K562 (cell line): ENCODE results near the gene UBE2L3. TPM values are rescaled to one million over a fixed set of nuclear protein-coding genes. Genes with fewer than 3 reads are reported as not detected.
A peak's percentile ranks its signal among the peaks of the same experiment; 100 is the strongest.

Experiments used
- CREB3 ChIP-seq: fragments of 450-650 bp; conservative IDR thresholded peaks from 2 replicates; pipeline ENCODE4 v1.6.1; 2016; ENCODE audit warnings: missing genetic modification characterization, low read depth, mild to moderate bottlenecking, missing compliant biosample characterization, moderate library complexity
- FOS ChIP-seq: IDR thresholded peaks from 3 replicates; pipeline ENCODE4 v1.6.1; 2011; ENCODE audit not compliant: insufficient read length; ENCODE audit errors: extremely low read depth
- HMGXB4 ChIP-seq: sonication (generic); formaldehyde crosslinking; IDR thresholded peaks from 2 replicates; pipeline ENCODE4 v1.8.1; 2023; ENCODE audit warnings: mild to moderate bottlenecking, missing genetic modification reagents
- MAX ChIP-seq: sonication (generic); formaldehyde crosslinking; IDR thresholded peaks from 2 replicates; pipeline ENCODE4 v1.9.0; 2022; ENCODE audit warnings: mild to moderate bottlenecking, missing genetic modification reagents
- NCOA1 ChIP-seq: fragments of 450-650 bp; IDR thresholded peaks from 2 replicates; pipeline ENCODE4 v1.6.1; 2016; ENCODE audit warnings: low read depth
- ZKSCAN3 ChIP-seq: fragments of 250-450 bp; sonication (Bioruptor Pico); IDR thresholded peaks from 2 replicates; pipeline ENCODE4 v1.4.0; 2020
- polyA plus RNA-seq, 8 experiments: library from polyadenylated mRNA; depleted of rRNA in 4 of 8; stranded (reverse) in 5 of 8; unstranded in 3 of 8; fragments of >200 nt; fragmentation: Nextera tagmentation in 2 of 8; fragmentation: Illumina TruSeq in 1 of 8; extraction: Ambion mirVana in 2 of 8; extraction: Trizol in 1 of 8; gene quantifications; 2 replicates each; pipeline versions ENCODE4 v1.2.1 to v1.2.3, GENCODE V29; 2011 to 2014; ENCODE audit warnings: inconsistent platforms in 1 of 8, missing spikeins in 1 of 8
- total RNA-seq, 7 experiments: library from RNA; depleted of rRNA in 6 of 7; stranded (reverse); fragments of >200 nt in 6 of 7; fragmentation: Illumina TruSeq in 2 of 7; extraction: Trizol in 2 of 7; gene quantifications; 2 replicates each; pipeline versions ENCODE4 v1.2.1 to v1.2.3, GENCODE V29; 2011 to 2021; ENCODE audit warnings: low replicate concordance in 1 of 7

Gene UBE2L3
- total and polyA plus RNA-seq, 9 of the 15 experiments (the other 6 are each of a cell fraction or from before 2014, with no cell fraction given), result 215 to 625 (median 285) TPM

- TF ChIP-seq HMGXB4 (CRISPR knock-in tag) (peak; percentile 53; the same call in 1 of the 2 replicates), CREB3 (no peak), ZKSCAN3 (CRISPR knock-in tag) (no peak), MAX (CRISPR knock-in tag) (no peak), NCOA1 (no peak), FOS (no peak)
Measured at GRCh38 chr22:21624120-21624879, 56.8 kb downstream of the UBE2L3 start (continued).
